ENCODE data around the gene ZNF594.
"Not testable (repeated sequence)": the region's sequence is repeated elsewhere in the genome, so short reads cannot be mapped to it uniquely, and the experiment has no call there.

Gene ZNF594

GRCh38 chr17:5201011-5201410 is 9.3 kb upstream of the ZNF594 start:
- no peak for DNase-seq (ENCODE audit: low spot score)

DNA sequence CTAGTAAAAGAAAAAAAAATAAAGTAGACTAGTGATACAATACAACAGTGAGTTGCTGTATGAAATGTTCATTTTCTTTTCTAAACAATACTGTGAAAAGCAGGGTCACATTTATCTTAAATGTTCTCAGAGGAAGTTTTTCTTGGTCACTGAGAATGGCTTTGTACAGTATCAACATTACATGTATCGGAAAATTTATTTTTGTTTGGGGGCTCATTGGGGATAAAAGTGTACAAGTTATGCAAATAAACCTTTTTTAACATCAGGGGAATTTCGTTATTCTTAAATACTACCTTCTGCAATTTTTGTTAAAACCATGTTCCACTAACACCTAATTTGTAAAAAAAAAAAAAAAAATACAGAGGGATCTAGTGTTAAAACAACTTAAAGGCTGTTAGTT is 8.7 kb upstream of the ZNF594 start:
- no peak for DNase-seq (ENCODE audit: low spot score)

- no peak for DNase-seq (ENCODE audit: low spot score)
Measured at GRCh38 chr17:5198472-5198871, 6.8 kb upstream of the ZNF594 start.

- DNase-seq (ENCODE audit: low spot score) = no peak
Measured at GRCh38 chr17:5194346-5194745, 2.7 kb upstream of the ZNF594 start.

- no peak for DNase-seq (ENCODE audit: low spot score)
Measured at GRCh38 chr17:5184288-5184687, 7.4 kb downstream of the ZNF594 start.

- DNase-seq (ENCODE audit: low spot score) = no peak
Measured at GRCh38 chr17:5183410-5183793, 8.3 kb downstream of the ZNF594 start.

GRCh38 chr17:5182597-5183409 is 8.9 kb downstream of the ZNF594 start:
- DNase-seq (ENCODE audit: low spot score) = no peak

DNA sequence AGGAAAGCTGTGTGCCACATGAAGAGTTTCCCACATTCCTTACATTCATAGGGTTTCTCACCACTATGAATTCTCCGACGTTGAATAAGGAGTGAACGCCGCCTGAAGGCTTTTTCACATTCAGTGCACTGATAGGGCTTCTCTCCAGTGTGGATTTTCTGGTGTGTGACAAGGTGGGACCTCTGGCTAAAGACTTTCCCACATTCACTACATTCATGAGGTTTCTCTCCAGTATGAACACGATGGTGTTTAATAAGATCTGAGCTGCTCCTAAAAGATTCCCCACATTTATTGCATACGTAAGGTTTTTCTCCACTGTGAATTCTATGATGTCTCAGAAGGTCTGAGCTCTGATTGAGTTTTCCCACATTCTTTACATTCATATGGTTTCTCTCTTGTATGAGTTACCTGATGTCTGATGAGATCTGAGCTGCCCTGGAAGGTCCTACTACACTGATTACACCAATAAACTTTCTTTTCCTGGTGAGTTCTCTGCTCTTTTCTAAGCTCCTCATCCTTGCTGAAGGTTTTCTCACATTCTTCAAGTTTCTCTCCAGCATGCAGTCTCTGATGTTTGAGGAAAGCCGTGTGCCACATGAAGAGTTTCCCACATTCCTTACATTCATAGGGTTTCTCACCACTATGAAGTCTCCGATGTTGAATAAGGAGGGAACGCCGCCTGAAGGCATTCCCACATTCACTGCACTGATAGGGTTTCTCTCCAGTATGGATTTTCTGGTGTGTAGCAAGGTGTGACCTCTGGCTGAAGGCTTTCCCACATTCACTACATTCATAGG is 10.0 kb downstream of the ZNF594 start:
- DNase-seq (ENCODE audit: low spot score) = no peak

GRCh38 chr17:5179003-5179402 is 12.7 kb downstream of the ZNF594 start:
- no peak for DNase-seq (ENCODE audit: low spot score)

DNA sequence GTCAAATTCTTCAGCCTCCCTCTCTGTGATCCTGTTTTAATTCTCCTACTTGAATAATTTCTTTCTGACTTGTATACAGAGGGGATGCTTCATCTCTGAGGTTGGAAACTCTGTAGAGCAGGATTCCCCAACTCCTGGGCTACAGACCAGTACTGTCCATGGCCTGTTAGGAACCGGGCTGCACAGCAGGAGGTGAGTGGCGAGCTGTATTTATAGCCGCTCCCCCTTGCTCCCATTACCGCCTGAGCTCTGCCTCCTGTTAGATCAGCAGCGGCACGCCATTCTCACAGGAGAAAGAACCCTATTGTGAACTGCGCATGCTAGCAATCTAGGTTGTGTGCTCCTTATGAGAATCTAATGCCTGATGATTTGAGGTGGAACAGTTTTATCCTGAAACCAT is 16.6 kb downstream of the ZNF594 start:
- not testable (repeated sequence) for DNase-seq (ENCODE audit: low spot score)

GRCh38 chr17:5165791-5166564 is 25.7 kb downstream of the ZNF594 start:
- DNase-seq (ENCODE audit: low spot score) = not testable (repeated sequence)

DNA sequence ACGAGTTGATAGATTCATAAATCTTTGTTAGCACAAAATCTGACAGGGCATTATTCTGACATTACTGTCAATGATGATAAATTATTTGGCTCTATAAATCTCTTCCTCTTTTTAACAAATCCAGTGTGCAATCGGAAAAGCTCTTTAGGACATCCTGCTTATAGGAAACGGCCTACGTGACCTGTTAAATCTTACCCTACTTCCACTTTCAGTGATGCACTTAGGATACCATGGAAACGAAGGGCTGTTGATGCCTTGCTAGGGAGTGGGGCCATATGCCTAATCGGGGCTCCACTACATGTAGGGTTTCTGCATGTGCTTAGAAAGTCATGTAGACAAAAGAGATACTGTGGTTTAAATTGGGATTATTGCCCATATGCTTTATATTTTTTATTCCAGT is 27.2 kb downstream of the ZNF594 start:
- no peak for DNase-seq (ENCODE audit: low spot score)

- DNase-seq (ENCODE audit: low spot score) = not testable (repeated sequence)
Measured at GRCh38 chr17:5161793-5162192, 29.9 kb downstream of the ZNF594 start.

DNA sequence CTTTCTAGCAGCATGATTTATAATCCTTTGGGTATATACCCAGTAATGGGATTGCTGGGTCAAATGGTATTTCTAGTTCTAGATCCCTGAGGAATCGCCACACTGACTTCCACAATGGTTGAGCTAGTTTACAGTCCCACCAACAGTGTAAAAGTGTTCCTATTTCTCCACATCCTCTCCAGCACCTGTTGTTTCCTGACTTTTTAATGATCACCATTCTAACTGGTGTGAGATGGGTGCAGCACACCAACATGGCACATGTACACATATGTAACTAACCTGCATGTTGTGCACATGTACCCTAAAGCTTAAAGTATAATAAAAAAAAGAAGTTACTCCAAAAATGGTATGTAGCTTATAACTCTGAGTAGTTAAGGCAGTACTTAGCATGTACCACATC is 31.0 kb downstream of the ZNF594 start:
- not testable (repeated sequence) for DNase-seq (ENCODE audit: low spot score)

DNA sequence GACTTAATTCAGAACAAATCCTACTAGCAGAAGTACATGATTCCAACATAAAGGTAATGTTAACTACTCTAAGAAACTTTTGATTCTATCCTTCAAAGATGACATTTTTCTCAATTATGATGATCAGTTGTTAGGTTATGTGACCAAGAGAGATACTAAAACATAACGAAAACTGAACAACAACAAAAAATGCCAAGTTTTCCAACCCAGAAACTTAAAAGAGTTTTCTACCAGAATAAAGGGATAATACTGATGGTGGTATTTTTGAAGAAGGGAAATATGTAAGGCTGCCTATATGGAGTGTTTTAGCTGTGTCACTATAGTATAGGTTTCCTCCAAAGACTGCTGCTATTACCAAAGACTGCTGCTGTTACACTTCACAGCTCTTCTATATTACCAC is 45.5 kb downstream of the ZNF594 start:
- not testable (repeated sequence) for DNase-seq (ENCODE audit: low spot score)

DNA sequence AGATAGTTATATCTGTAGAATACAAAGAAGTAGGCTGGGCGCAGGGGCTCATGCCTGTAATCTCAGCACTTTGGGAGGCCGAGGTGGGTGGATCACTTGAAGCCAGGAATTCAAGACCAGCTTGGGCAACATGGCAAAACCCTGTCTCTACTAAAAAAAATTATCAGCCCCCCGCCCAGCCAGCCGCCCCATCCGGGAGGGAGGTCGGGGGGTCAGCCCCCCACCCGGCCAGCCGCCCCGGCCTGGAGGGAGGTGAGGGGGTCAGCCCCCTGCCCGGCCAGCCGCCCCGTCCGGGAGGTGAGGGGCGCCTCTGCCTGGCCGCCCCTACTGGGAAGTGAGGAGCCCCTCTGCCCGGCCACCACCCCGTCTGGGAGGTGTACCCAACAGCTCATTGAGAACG is 48.8 kb downstream of the ZNF594 start:
- not testable (repeated sequence) for DNase-seq (ENCODE audit: low spot score)

- DNase-seq (ENCODE audit: low spot score) = no peak
Measured at GRCh38 chr17:5139458-5139732, 52.3 kb downstream of the ZNF594 start.

DNA sequence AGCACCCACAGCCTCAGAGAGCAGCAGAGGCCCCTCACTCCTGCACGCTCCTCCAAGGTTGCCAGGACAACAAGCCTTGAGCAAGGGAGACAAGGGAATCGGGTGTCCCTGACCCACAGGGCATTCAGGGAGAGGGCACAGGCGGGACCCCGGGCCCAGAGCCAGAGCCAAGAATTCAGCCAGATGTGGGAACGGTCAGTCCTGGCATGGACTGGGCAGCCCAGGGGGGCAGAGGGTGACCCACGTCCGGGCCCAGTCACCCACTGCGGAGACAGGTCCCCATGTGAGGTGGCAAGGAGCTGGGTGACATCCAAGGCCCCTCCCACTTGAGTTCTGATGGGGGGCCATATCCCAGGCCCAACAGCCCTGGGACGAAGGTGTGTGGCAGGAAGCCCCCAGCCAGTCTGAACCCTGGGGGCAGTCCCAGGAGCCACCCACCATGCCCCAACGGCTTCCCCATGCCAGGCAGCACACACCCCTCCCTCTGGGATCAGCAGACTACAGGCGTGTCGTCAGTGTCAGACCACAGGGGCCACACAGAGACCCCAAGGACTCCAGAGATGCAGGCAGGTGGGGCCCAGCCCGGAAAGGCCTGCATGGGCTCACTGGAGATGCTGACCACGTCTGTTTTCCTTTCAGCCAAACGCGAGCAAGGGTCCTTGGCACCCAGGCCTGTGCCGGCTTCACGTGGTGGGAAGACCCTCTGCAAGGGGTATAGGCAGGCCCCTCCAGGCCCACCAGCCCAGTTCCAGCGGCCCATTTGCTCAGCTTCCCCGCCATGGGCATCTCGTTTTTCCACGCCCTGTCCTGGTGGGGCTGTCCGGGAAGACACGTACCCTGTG is 52.8 kb downstream of the ZNF594 start:
- DNase-seq (ENCODE audit: low spot score) = no peak

- DNase-seq (ENCODE audit: low spot score) = not testable (repeated sequence)
Measured at GRCh38 chr17:5138198-5138544, 53.5 kb downstream of the ZNF594 start.

DNA sequence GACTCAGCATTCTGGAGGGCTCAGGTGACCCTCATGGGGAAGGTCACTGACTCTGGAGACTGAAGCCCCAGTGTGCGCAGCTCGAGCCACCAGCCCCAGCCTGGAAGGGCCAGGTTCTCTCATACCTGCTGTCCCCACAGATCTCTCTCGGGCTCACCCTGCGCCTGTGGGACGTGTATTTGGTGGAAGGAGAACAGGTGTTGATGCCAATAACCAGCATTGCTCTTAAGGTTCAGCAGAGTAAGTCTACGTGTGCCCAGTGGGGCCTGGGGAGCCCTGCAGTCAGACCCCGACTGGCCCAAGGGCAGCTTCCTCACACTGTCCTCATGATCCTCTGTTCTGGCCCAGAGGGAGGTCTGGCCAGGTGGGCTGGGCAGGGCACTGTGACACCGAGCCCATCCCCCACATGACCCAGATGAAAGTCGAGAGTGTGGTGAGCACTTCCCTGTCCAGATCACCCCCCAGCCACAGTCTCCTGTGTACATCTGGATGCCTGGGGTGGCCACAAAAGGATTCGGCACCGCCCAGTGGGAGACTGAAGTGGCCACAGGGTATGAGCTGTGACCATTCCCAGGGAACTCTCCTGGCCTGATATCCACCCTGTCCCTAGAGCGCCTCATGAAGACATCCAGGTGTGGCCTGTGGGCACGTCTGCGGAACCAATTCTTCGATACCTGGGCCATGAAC is 54.0 kb downstream of the ZNF594 start:
- not testable (repeated sequence) for DNase-seq (ENCODE audit: low spot score)

Data from iPS-NIHi11 (cell line).